ENCODE results near the gene SCTR.

SCTR gene

GRCh38 chr2:119426396-119426675, 97.9 kb downstream of the SCTR start:
- DNase-seq (ENCODE audit: low read depth), result no peak
- no peak for TF ChIP-seq CTCF (IDR thresholded peaks at IDR 0.05; ENCODE audit: control insufficient read depth, extremely low read depth, insufficient read depth)
- no peak overlapping the region for H3K4me3 ChIP-seq (ENCODE audit: low read depth, low read length)

GRCh38 chr2:119425620-119426395, 98.5 kb downstream of the SCTR start:
- no peak for DNase-seq (ENCODE audit: low read depth)
- TF ChIP-seq CTCF (IDR thresholded peaks at IDR 0.05; ENCODE audit: control insufficient read depth, extremely low read depth, insufficient read depth), result no peak
- no peak overlapping the region for H3K4me3 ChIP-seq (ENCODE audit: low read depth, low read length)

GRCh38 chr2:119425119-119425405, 99.2 kb downstream of the SCTR start:
- no peak for DNase-seq (ENCODE audit: low read depth)
- TF ChIP-seq CTCF (IDR thresholded peaks at IDR 0.05; ENCODE audit: control insufficient read depth, extremely low read depth, insufficient read depth), result no peak
- no peak overlapping the region for H3K4me3 ChIP-seq (ENCODE audit: low read depth, low read length)

GRCh38 chr2:119424284-119425118, 99.8 kb downstream of the SCTR start:
- TF ChIP-seq CTCF (IDR thresholded peaks at IDR 0.05; ENCODE audit: control insufficient read depth, extremely low read depth, insufficient read depth), result no peak
- H3K4me3 ChIP-seq (ENCODE audit: low read depth, low read length), result no peak overlapping the region
- DNase-seq (ENCODE audit: low read depth), result no peak

GRCh38 chr2:119423811-119424210, 100.5 kb downstream of the SCTR start:
- no peak for TF ChIP-seq CTCF (IDR thresholded peaks at IDR 0.05; ENCODE audit: control insufficient read depth, extremely low read depth, insufficient read depth)
- no peak overlapping the region for H3K4me3 ChIP-seq (ENCODE audit: low read depth, low read length)
- no peak for DNase-seq (ENCODE audit: low read depth)

GRCh38 chr2:119423108-119423444, 101.2 kb downstream of the SCTR start:
- TF ChIP-seq CTCF (IDR thresholded peaks at IDR 0.05; ENCODE audit: control insufficient read depth, extremely low read depth, insufficient read depth), result no peak
- no peak for DNase-seq (ENCODE audit: low read depth)
- H3K4me3 ChIP-seq (ENCODE audit: low read depth, low read length), result no peak overlapping the region
